ENCODE measurements around the gene ARMC5.
A peak's percentile ranks its signal among the peaks of the same experiment; 100 is the strongest.

The ARMC5 gene

DNA sequence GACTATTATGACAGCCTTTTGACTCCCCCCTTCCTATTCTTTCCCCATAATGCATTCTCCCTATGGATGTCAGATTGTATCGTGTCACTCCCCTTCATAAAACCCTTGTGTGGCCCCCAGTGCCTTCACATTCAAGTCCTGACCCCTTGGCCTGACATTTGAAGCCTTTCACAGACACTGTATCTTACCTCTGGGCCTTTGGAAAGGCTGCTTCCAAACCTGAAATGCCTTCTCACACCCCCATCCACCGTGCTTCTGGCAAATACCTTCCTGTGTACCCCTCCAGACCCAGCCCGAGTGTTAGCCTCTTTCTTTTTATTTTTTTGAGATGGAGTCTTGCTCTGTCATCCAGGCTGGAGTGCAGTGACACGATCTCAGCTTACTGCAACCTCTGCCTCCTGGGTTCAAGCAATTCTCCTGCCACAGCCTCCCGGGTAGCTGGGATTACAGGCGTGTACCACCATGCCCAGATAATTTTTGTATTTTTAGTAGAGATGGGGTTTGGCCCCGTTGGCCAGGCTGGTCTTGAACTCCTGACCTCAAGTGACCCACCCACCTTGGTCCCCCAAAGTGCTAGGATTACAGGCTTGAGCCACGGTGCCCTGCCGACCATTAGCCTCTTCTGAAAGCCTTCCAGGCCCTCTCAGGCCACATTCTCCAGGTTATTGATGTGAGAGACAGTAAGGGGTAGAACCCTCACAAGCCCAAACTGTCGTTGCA, 2.1 kb downstream of the ARMC5 start:
- DNase-seq (ENCODE audit: low read depth), result no peak

DNA sequence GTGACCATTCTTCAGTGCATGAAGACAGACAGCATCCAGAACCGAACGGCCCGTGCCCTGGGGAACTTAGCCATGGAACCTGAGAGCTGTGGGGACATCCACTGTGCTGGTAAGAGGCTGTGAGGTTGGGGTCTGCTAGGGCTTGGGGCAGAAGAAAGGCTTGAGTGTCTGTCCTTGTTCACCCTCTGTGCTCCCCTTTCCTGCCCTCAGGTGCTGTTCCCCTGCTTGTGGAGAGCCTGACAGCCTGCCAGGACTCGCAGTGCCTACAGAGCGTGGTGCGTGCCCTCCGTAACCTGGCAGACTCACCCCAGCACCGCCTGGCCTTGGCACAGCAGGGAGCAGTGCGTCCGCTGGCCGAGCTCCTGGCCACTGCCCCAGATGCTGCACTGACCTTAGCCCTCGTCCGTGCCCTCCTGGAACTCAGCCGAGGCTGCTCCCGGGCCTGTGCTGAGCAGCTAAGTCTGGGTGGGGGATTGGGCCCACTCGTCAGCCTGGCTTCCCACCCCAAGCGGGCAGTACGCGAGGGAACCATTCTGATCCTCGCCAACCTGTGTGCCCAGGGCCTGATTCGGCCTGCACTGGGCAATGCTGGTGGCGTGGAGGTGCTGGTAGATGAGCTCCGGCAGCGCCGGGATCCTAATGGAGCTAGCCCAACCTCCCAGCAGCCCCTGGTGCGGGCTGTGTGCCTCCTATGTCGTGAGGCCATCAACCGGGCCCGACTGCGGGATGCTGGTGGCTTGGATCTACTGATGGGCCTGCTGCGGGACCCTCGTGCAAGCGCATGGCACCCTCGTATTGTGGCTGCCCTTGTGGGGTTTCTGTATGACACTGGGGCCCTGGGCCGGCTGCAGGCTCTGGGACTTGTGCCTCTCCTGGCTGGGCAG, 2.9 kb downstream of the ARMC5 start:
- DNase-seq (ENCODE audit: low read depth), result no peak

DNA sequence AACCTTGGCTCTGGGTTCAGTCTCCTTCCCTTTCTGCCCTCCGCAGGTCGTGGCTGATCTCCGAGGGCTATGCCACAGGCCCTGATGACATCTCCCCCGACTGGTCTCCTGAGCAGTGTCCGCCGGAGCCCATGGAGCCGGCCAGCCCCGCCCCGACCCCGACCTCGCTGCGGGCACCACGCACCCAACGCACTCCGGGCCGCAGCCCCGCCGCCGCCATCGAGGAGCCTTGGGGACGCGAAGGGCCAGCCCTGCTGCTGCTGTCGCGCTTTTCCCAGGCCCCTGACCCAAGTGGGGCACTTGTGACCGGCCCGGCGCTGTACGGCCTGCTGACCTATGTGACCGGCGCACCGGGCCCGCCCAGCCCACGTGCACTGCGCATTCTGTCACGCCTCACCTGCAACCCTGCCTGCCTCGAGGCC, 5.1 kb downstream of the ARMC5 start:
- DNase-seq (ENCODE audit: low read depth), result no peak

DNA sequence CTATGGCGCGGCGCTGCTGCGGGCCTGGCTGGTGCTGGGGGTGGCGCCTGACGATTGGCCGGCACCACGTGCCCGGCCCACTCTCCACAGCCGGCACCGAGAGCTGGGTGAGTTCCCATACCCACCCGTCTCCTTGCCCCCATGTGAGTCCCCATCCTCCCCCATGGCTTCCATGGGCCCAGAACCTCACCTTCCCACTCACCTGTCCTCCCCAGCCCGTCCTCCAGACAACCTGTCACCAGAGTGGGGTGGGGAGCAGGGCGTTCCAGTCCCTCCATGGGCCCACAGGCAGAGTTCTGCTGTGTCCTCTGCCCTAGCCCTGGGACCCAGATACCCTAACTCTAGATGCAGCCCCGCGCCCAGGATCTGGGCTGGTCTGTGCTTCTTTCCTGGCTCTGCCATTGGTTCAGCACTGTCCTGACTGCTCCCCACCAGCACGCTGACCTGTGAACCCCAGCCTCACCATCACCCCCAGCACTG, 5.5 kb downstream of the ARMC5 start:
- DNase-seq (ENCODE audit: low read depth), result no peak

DNA sequence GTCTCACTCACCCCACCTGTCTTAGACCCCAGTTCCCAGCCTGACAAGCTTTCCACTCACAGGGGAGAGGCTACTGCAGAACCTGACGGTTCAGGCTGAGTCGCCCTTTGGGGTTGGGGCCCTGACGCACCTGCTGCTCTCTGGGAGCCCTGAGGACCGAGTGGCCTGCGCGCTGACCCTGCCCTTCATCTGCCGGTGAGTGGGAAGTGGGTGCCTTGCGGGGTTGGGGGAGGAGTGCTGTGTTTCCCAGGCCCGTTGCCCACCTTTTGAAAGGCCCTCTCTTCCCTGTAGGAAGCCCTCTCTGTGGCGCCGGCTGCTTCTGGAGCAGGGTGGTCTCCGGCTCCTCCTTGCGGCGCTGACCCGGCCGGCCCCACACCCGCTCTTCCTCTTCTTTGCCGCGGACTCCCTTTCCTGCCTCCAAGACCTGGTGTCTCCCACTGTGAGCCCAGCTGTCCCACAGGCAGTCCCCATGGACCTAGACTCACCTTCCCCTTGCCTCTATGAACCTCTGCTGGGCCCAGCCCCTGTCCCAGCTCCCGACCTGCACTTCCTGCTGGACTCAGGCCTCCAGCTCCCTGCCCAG, 6.6 kb downstream of the ARMC5 start:
- DNase-seq (ENCODE audit: low read depth), result no peak

DNA sequence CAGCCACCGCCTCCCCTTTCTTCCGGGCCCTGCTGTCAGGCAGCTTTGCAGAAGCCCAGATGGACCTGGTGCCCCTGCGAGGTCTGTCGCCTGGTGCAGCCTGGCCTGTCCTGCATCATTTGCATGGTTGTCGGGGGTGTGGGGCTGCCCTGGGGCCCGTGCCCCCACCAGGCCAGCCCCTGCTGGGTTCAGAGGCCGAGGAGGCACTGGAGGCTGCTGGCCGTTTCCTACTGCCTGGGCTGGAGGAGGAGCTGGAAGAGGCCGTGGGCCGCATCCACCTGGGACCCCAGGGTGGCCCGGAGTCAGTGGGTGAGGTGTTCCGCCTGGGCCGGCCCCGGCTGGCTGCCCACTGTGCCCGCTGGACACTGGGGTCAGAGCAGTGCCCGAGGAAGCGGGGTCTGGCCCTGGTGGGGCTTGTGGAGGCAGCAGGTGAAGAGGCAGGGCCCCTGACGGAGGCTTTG, 7.1 kb downstream of the ARMC5 start:
- DNase-seq (ENCODE audit: low read depth), result no peak

DNA sequence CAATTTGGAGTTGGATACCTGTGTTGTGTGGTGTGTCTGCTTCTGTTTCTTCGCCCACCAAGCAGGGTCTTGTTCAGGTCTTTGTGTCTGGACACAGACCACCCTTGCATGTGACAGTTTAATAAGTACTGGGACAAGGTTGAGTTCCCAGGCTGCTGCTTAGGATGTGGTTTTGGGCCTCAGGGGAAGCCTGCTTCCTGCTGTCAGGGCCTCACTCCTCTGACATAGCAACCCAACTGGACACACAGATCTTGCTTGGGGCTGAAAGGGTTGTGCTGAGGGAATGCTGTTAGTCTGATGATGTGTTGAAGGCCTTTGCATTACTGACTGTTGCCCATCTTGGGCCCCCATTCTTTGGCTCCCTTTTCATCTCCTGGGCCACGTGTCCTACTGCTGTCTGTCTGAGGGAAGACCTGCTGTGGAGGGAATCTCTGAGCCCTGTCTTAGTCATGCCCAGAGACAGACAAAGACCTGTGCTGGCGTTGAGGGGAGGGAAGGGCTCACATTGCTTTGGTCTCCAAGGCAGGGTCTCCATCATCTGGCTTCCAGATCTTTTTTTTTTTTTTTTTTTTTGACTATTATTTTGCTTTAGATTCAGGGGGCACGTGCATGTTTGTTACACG, 8.0 kb downstream of the ARMC5 start:
- no peak for DNase-seq (ENCODE audit: low read depth)

DNA sequence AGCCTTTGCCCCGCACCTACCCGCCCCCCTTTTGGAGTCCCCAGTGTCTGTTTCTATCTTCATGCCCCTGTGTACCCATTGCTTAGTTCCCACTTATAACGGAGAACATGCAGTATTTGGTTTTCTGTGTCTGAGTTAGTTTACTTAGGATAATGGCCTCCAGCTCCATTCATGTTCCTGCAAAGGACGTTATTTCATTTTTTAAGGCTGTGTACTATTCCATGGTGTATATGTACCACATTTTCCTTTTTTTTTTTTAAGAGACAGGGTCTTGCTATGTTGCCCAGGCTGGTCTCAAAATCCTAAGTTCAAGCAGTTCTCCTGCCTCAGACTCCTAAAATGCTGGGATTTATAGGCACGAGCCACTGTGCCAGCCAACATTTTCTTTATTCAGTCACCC, 8.6 kb downstream of the ARMC5 start:
- DNase-seq (ENCODE audit: low read depth), result no peak

DNA sequence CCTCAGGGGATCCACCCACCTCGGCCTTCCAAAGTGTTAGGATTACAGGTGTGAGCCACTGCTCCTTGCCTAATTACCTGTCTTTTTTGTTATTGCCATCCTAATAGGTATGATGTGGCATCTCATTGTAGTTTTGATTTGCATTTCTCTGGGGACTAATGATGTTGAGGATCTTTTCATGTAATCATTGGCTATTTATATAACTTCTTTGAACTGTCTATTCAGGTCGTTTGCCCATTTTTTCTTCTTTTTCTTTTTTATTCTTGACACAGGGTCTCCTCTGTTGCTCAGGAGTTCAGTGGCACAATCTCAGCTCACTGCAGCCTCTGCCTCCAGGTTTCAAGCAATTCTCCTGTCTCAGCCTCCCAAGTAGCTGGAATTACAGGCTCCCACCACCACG, 11.3 kb downstream of the ARMC5 start:
- no peak for DNase-seq (ENCODE audit: low read depth)

DNA sequence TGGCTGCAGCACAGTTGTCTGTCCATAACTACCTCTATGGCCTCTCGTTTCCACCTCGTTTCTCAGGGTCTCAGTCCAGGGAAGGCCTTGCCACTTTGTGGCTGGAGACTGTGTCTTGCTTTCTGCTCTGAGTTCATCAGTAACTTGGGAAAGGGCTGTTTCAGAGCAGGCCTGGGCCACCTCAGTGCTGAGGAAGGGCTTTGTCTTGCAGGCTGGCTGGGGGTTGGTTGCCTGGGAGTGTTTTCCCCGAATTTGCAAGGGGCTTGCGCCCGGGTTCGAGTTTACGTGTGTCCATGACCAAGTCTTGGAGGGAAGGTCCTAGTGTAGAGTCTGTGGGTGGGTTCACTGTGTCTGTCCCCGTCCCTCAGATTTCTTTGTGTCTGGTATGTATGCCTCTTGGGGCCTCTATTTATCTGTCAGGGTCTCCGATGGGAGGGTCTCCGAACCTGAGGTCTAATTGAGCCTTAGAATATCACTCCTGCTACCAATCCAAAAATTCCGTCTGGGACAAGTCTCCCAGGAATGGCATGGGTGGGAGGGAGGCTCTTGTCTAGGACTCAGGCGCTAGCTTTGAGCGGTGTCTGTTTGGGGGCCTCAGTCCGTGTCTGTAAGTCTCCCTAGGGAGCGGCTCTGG, 12.1 kb downstream of the ARMC5 start:
- DNase-seq (ENCODE audit: low read depth), result no peak

DNA sequence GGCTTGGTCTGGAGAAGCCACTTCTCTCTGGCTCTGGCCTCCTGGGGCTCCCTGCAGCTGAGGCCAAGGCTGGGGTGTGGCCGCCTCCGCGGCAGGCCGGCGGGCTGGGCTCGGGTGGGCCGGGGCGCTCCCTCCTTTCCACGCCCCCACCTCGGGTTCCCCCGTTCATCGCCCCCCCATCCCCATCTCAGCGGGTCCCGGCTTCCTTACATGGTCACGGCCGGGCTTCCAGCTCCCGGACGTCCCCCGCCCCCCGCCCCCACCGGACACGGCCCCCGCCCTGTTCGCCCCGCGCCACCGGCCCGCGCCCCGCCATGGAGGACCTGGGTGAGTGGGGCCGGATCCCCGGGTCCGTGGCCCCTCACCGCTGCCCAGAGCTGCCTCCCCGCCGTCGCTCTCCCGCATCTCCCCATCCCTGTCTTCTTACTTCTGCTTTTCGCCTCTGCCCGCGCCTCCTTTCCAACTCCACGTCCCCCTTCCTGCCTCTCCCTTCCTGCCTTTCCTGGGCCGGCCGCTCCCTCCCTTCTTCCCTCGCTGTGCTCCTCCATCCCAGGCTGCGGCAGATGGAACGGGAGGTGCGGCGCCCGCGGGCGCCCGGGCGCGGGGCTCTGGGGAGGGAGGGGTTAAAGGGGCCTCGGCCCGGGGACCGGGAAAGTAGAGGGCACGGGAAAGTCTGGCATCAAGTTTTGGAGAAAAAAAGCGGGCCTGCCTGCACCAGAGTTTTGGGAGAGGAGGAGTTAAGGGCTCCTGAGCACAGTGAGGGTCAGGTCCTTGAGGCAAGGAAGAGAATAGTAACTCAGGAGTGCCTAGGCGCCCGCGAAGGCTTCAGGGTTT, 12.8 kb downstream of the ARMC5 start, which contains the start of gene TGFB1I1:
TGFB1I1 (plus strand) TSS at position 278 of the 834 bp plus-strand sequence; CDS start at position 315, 37 bp downstream.
- DNase-seq (ENCODE audit: low read depth), result peak; percentile 71

DNA sequence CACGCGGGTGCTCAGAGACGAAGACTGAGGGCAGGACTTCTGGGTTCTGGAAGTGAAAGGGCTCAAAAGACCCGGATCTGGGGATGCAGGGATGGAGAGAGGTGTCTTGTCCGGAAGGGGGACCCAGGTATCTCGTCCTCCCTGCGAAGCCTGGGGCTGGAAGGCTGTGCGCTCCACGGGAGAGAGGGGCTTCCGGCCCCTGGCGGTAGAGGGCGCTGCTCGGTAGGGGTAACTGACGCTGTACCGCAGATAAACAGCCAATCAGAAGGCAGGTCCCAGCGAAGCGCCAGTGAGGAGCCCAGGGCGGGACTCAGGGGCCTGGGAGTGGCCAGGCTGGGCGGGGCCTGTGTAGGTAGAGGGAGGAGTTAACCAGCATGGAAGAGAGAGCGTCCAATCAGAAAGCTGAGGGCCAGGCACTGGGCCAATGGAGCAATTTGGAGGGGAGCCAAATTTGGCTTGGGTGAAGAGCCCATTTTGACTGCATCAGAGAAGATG, 13.5 kb downstream of the ARMC5 start:
- peak; percentile 92 for DNase-seq (ENCODE audit: low read depth)

DNA sequence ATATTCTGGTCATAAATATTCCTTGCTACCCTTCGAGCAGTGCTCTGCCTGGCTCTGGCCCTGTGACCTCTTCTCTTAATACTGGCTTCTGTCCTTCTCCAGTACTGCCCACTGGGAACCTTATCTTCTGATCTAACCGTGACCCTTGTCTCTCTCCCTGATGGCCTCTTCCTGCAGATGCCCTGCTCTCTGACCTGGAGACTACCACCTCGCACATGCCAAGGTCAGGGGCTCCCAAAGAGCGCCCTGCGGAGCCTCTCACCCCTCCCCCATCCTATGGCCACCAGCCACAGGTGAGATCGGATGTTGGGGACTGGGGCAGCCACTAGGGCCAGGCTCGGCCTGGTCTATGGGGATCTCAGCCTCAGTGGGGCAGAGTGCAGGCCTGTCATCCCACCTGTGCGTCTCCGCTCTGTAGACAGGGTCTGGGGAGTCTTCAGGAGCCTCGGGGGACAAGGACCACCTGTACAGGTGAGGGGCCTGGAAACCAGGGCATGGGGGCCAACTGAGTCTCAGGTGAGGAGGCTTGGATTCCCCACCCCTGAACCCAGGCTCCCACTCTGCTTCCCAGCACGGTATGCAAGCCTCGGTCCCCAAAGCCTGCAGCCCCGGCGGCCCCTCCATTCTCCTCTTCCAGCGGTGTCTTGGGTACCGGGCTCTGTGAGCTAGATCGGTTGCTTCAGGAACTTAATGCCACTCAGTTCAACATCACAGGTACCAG, 14.1 kb downstream of the ARMC5 start:
- no peak for DNase-seq (ENCODE audit: low read depth)

DNA sequence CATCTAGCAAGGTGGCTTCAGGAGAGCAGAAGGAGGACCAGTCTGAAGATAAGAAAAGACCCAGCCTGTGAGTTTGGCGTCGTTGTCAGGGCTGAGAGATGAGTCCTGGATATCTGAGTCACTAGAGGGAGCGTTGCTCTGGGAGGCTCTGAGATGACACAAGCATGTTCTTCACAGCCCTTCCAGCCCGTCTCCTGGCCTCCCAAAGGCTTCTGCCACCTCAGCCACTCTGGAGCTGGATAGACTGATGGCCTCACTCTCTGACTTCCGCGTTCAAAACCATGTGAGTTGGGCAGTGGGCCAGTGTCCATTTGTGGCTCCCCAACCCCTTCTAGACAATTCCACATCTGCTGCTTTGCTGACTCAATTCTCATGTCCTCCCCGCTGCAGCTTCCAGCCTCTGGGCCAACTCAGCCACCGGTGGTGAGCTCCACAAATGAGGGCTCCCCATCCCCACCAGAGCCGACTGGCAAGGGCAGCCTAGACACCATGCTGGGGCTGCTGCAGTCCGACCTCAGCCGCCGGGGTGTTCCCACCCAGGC, 14.9 kb downstream of the ARMC5 start:
- DNase-seq (ENCODE audit: low read depth), result peak; percentile 85

DNA sequence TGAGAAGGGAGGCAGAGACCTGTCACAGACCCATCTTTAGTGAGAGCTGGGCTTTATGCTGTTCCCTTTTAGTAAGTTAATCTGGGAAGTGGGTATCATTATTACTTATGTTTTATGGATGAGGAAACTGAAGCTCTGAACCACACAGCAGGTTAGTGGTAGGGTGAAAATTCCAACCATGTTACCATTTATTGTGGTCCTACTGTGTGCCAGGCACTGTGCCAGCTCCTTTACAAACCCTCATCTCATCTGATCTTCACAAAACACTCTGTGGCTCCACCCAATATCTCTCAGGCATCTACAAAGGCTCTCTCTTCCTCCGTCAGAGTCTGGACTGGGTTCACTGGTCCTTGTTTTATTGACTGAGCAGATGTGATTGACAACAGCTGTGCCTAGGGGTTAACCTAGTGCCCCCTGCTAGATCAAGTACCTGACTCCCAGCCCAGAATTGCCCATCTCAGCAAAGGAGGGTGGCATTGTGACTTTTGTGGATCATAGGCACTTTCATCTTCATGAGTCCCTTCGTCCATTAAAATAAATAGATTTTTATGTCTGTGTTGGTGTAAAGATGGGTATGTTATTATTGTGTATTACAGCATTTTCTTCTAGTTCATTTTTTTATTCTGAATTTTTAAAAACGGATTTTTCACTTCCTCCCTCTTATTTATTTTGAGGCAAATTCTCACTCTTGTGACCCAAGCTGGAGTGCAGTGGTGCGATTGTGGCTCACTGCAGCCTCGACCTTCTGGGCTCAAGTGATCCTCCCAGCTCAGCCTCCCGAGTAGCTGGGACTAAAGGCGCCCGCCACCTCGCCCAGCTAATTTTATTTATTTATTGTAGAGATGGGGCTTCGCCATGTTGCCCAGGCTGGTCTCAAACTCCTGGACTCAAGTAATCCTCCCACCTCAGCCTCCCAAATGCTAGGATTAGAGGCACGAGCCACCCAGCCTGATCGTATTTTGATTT, 15.8 kb downstream of the ARMC5 start:
- DNase-seq (ENCODE audit: low read depth), result no peak

DNA sequence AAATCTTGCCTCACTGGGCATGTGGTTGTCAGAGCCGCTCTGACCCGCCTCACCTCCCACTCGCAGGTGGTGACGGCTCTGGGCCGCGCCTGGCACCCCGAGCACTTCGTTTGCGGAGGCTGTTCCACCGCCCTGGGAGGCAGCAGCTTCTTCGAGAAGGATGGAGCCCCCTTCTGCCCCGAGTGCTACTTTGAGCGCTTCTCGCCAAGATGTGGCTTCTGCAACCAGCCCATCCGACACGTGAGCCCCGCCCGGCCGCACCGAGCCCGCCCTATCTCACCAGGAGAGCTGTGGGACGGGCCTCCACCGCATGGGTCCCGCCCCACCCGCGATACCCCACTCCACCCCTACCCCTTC, 16.6 kb downstream of the ARMC5 start:
- no peak for DNase-seq (ENCODE audit: low read depth)

DNA sequence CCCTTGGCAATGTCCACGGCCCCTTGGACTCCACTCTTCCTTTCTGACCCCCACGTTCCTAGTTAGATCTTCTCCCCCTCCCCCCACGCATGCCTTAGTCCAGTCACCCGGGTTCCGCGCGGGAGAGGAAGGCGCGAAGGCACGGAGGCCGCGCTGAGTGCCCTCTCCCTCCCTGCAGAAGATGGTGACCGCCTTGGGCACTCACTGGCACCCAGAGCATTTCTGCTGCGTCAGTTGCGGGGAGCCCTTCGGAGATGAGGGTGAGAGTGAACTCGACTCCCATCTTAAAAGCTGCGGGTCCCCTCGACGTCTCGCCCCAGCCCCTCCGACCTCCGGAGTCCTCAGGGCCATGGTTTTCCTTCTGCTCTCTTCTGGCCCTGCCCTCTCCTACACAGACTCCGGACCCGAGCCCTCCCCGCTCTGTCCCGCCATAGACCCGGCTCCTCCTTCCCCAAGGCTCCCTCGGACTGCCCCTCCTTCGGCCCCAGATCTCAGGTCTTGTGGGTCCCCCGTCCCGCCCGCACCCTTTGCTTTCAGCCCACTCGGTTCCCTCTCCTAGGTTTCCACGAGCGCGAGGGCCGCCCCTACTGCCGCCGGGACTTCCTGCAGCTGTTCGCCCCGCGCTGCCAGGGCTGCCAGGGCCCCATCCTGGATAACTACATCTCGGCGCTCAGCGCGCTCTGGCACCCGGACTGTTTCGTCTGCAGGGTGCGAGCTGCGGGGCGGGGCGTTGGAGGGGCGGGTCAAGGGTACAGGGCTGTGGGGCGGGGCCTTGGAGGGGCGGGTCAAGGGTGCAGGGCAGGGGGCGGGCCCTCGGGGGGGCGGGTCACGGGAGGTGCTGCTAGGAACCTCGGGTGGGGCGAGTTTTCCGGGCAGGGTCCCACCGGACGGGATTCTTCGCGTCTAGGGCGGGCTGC, 17.3 kb downstream of the ARMC5 start:
- peak; percentile 54 for DNase-seq (ENCODE audit: low read depth)

Data from amniotic epithelial cell (primary cell).